Ovary (tissue), 3 donors: ENCODE data around the gene VAMP4.

Experiments
- CTCF ChIP-seq, 3 donors: fragments of 450-650 bp in 2 of 3; fragments of 200-600 bp in 1 of 3; IDR thresholded peaks; one replicate each; pipeline versions ENCODE4 v1.5.1 to v1.8.0; 2016 to 2022; ENCODE audit warnings: antibody characterized with exemption in 3 of 3, mild to moderate bottlenecking in 1 of 3
- EP300 ChIP-seq: sonication (generic); formaldehyde crosslinking; IDR thresholded peaks from one replicate; pipeline ENCODE4 v1.6.1; 2017; ENCODE audit warnings: antibody characterized with exemption
- POLR2A ChIP-seq: fragments of 450-650 bp; IDR thresholded peaks from one replicate; pipeline ENCODE4 v1.6.1; 2017; ENCODE audit warnings: antibody characterized with exemption, mild to moderate bottlenecking, moderate library complexity
- donor health status: DM: no; HTN: no; CAD: no.

- TF ChIP-seq CTCF (IDR thresholded peaks at IDR 0.05), result no peak
- TF ChIP-seq POLR2A, result no peak
- TF ChIP-seq EP300, result no peak
Measured at GRCh38 chr1:171754971-171755370, 13.1 kb upstream of the VAMP4 start.
